Neuronal stem cell (in vitro differentiated cells): ENCODE data around the gene JUND.

Experiments
- DNase-seq: peaks from one replicate; pipeline ENCODE4 v3.0.0-alpha.2; 2013; ENCODE audit warnings: low spot score
- H2AFZ ChIP-seq: one replicate; pipeline ENCODE4 v1.6.1; 2013; ENCODE audit warnings: mild to moderate bottlenecking, low read length, inconsistent platforms
- H2AK5ac ChIP-seq: 2 replicates; pipeline ENCODE4 v1.6.1; 2013; ENCODE audit warnings: low read depth, mild to moderate bottlenecking, inconsistent platforms, low read length, moderate library complexity, mixed read lengths
- H2BK120ac ChIP-seq: 2 replicates; pipeline ENCODE4 v1.6.1; 2013; ENCODE audit warnings: low read depth, mild to moderate bottlenecking, inconsistent platforms, low read length, moderate library complexity, mixed read lengths
- H2BK12ac ChIP-seq: one replicate; pipeline ENCODE4 v1.6.1; 2013; ENCODE audit warnings: low read length, inconsistent platforms
- H2BK15ac ChIP-seq: 2 replicates; pipeline ENCODE4 v1.6.1; 2013; ENCODE audit warnings: mild to moderate bottlenecking, low read length, inconsistent platforms, mixed read lengths
- H2BK5ac ChIP-seq: one replicate; pipeline ENCODE4 v1.6.1; 2013; ENCODE audit warnings: inconsistent platforms, mild to moderate bottlenecking, low read length, moderate library complexity
- H3K14ac ChIP-seq: one replicate; pipeline ENCODE4 v1.6.1; 2013; ENCODE audit warnings: low read length, inconsistent platforms
- H3K18ac ChIP-seq: 2 replicates; pipeline ENCODE4 v1.6.1; 2013; ENCODE audit warnings: low read length, inconsistent platforms
- H3K23ac ChIP-seq: 2 replicates; pipeline ENCODE4 v1.6.1; 2013; ENCODE audit warnings: low read depth, mild to moderate bottlenecking, mixed read lengths, low read length, inconsistent platforms; ENCODE audit not compliant: poor library complexity
- H3K27ac ChIP-seq: replicated peaks from 3 replicates; pipeline ENCODE4 v1.5.1; 2013; ENCODE audit warnings: low read length, inconsistent platforms
- H3K27me3 ChIP-seq, 3 experiments: 2 replicates each; pipeline ENCODE4 v1.6.1; 2013; ENCODE audit warnings: low read length in 3 of 3, mild to moderate bottlenecking in 2 of 3, inconsistent platforms in 1 of 3, low read depth in 1 of 3, mixed read lengths in 1 of 3, moderate library complexity in 1 of 3; ENCODE audit not compliant: control insufficient read depth in 3 of 3, insufficient read depth in 3 of 3
- H3K36me3 ChIP-seq, 2 donors: replicated peaks in 1 of 2; 2 replicates each; pipeline ENCODE4 v1.6.1; 2013; ENCODE audit warnings: low read length in 2 of 2; ENCODE audit not compliant: control insufficient read depth in 2 of 2, insufficient read depth in 2 of 2
- H3K4ac ChIP-seq: 2 replicates; pipeline ENCODE4 v1.6.1; 2013; ENCODE audit warnings: inconsistent platforms, mild to moderate bottlenecking, low read length, moderate library complexity
- H3K4me1 ChIP-seq, 2 donors: 1 replicate in 1 of 2; 2 replicates in 1 of 2; pipeline ENCODE4 v1.6.1; 2013; ENCODE audit warnings: low read length in 2 of 2, low read depth in 1 of 2; ENCODE audit not compliant: control insufficient read depth in 2 of 2, insufficient read depth in 1 of 2
- H3K4me2 ChIP-seq: one replicate; pipeline ENCODE4 v1.6.1; 2013; ENCODE audit warnings: mild to moderate bottlenecking, low read length, inconsistent platforms; ENCODE audit not compliant: insufficient read depth, poor library complexity, severe bottlenecking
- H3K4me3 ChIP-seq, 2 donors: 2 replicates each; pipeline ENCODE4 v1.5.1; 2013; ENCODE audit warnings: low read length in 2 of 2, mild to moderate bottlenecking in 2 of 2, inconsistent platforms in 1 of 2, moderate library complexity in 1 of 2
- H3K79me1 ChIP-seq: one replicate; pipeline ENCODE4 v1.6.1; 2013; ENCODE audit warnings: low read depth, mild to moderate bottlenecking, inconsistent platforms, low read length, moderate library complexity
- H3K9ac ChIP-seq: one replicate; pipeline ENCODE4 v1.6.1; 2013; ENCODE audit warnings: mild to moderate bottlenecking, low read depth, low read length, inconsistent platforms; ENCODE audit not compliant: poor library complexity
- H3K9me3 ChIP-seq, 2 donors: replicated peaks in 1 of 2; 2 replicates each; pipeline versions ENCODE3 to v1.6.1; 2013; ENCODE audit warnings: low read length in 2 of 2, mild to moderate bottlenecking in 2 of 2, inconsistent platforms in 1 of 2, low read depth in 1 of 2, mixed read lengths in 1 of 2, moderate library complexity in 1 of 2; ENCODE audit not compliant: control insufficient read depth in 2 of 2, insufficient read depth in 1 of 2
- H4K8ac ChIP-seq: one replicate; pipeline ENCODE4 v1.6.1; 2013; ENCODE audit warnings: low read depth, mild to moderate bottlenecking, inconsistent platforms, low read length, moderate library complexity
- H4K91ac ChIP-seq: one replicate; pipeline ENCODE4 v1.6.1; 2013; ENCODE audit warnings: low read length, low read depth, mild to moderate bottlenecking, inconsistent platforms; ENCODE audit not compliant: poor library complexity
- WGBS, 2 donors: extraction: QIAGEN DNeasy Blood & Tissue Kit; methylation state at CpG; one replicate each; pipeline ENCODE4 v1.1.7; 2013; ENCODE audit warnings: missing lambda C conversion rate in 2 of 2, mixed read lengths in 1 of 2; ENCODE audit not compliant: insufficient read length in 2 of 2, insufficient replicate concordance in 1 of 2; ENCODE audit errors: extremely low coverage in 2 of 2; 5-methylcytosine and 5-hydroxymethylcytosine counted together

The JUND gene

GRCh38 chr19:18273561-18274218 lies 7.7 kb downstream of the JUND start:
- Histone ChIP-seq H2AFZ (no peak overlapping the region), H4K91ac (no peak overlapping the region), H3K79me1 (peaks cover 18% of the 10 kb centered on the region), H3K4me3 (no peak overlapping the region), H2AK5ac (no peak overlapping the region), H3K23ac (no peak overlapping the region), H2BK120ac (no peak overlapping the region), H3K4ac (no peak overlapping the region), H3K27ac (no peak overlapping the region), H2BK5ac (no peak overlapping the region), H3K27me3 (no peaks in the 10 kb centered on the region), H3K9me3 (peaks cover 0 to 2% of the 10 kb centered on the region in 2 donors), H3K9ac (no peak overlapping the region), H3K4me2 (no peak overlapping the region), H3K4me1 (peaks cover 2 to 6% of the 10 kb centered on the region in 2 donors), H2BK15ac (no peak overlapping the region), H3K36me3 (peaks cover 16 to 27% of the 10 kb centered on the region in 2 donors), H4K8ac (no peak overlapping the region), H3K14ac (no peak overlapping the region), H3K18ac (no peak overlapping the region), H2BK12ac (no peak overlapping the region)
- no peak for DNase-seq
- WGBS, 2 donors, result no CpG with 5 or more reads among the region's 13 CpGs

GRCh38 chr19:18271433-18271841 lies 10.0 kb downstream of the JUND start:
- H2BK12ac ChIP-seq, result no peak overlapping the region
- H2AK5ac ChIP-seq, result no peak overlapping the region
- H2BK5ac ChIP-seq, result no peak overlapping the region
- no peaks in the 10 kb centered on the region for H3K27me3 ChIP-seq
- H4K8ac ChIP-seq, result no peak overlapping the region
- no peak overlapping the region for H2BK120ac ChIP-seq
- no peak overlapping the region for H4K91ac ChIP-seq
- no peaks in the 10 kb centered on the region for H3K4me1 ChIP-seq
- H3K4me2 ChIP-seq, result no peak overlapping the region
- no peak overlapping the region for H3K14ac ChIP-seq
- no peak overlapping the region for H3K9ac ChIP-seq
- peaks cover 17 to 21% of the 10 kb centered on the region in 2 donors for H3K36me3 ChIP-seq
- no peak overlapping the region for H2AFZ ChIP-seq
- WGBS, 2 donors, result no CpG with 5 or more reads among the region's 6 CpGs
- H3K79me1 ChIP-seq, result peaks cover 11% of the 10 kb centered on the region
- H3K27ac ChIP-seq, result no peak overlapping the region
- H2BK15ac ChIP-seq, result no peak overlapping the region
- DNase-seq, result no peak
- H3K23ac ChIP-seq, result no peak overlapping the region
- H3K18ac ChIP-seq, result no peak overlapping the region
- no peaks in the 10 kb centered on the region for H3K9me3 ChIP-seq
- no peak overlapping the region for H3K4ac ChIP-seq
- no peak overlapping the region for H3K4me3 ChIP-seq

GRCh38 chr19:18270326-18270725 lies 11.1 kb downstream of the JUND start:
- no peak overlapping the region for H3K4me2 ChIP-seq
- no peak overlapping the region for H2BK120ac ChIP-seq
- H3K18ac ChIP-seq, result no peak overlapping the region
- no peak overlapping the region for H4K91ac ChIP-seq
- no peak overlapping the region for H2AFZ ChIP-seq
- no peaks in the 10 kb centered on the region for H3K4me1 ChIP-seq
- no peak overlapping the region for H3K23ac ChIP-seq
- no peak overlapping the region for H3K14ac ChIP-seq
- no peak overlapping the region for H3K4me3 ChIP-seq
- H2BK15ac ChIP-seq, result no peak overlapping the region
- no CpG with 5 or more reads among the region's 9 CpGs for WGBS, 2 donors
- no peak overlapping the region for H3K27ac ChIP-seq
- no peak overlapping the region for H2BK5ac ChIP-seq
- no peaks in the 10 kb centered on the region for H3K9me3 ChIP-seq
- H2AK5ac ChIP-seq, result no peak overlapping the region
- H3K36me3 ChIP-seq, result peaks cover 23 to 25% of the 10 kb centered on the region in 2 donors
- H3K79me1 ChIP-seq, result peaks cover 8% of the 10 kb centered on the region
- DNase-seq, result no peak
- H2BK12ac ChIP-seq, result no peak overlapping the region
- H3K4ac ChIP-seq, result no peak overlapping the region
- H4K8ac ChIP-seq, result no peak overlapping the region
- no peaks in the 10 kb centered on the region for H3K27me3 ChIP-seq
- no peak overlapping the region for H3K9ac ChIP-seq

GRCh38 chr19:18269070-18269723 lies 12.2 kb downstream of the JUND start:
- DNase-seq, result no peak
- H2BK120ac ChIP-seq, result no peak overlapping the region
- no peak overlapping the region for H3K23ac ChIP-seq
- H2AFZ ChIP-seq, result no peak overlapping the region
- H3K9ac ChIP-seq, result no peak overlapping the region
- peaks cover 6% of the 10 kb centered on the region for H3K79me1 ChIP-seq
- no peak overlapping the region for H2BK15ac ChIP-seq
- H3K4ac ChIP-seq, result no peak overlapping the region
- H3K9me3 ChIP-seq, result no peaks in the 10 kb centered on the region
- H3K4me2 ChIP-seq, result no peak overlapping the region
- no peak overlapping the region for H4K8ac ChIP-seq
- no peak overlapping the region for H2BK5ac ChIP-seq
- H3K4me3 ChIP-seq, result no peak overlapping the region
- H2AK5ac ChIP-seq, result no peak overlapping the region
- no CpG with 5 or more reads among the region's 2 CpGs for WGBS, 2 donors
- H4K91ac ChIP-seq, result no peak overlapping the region
- H3K36me3 ChIP-seq, result peaks cover 20 to 36% of the 10 kb centered on the region in 2 donors
- no peaks in the 10 kb centered on the region for H3K4me1 ChIP-seq
- H3K27me3 ChIP-seq, result no peaks in the 10 kb centered on the region
- peak overlapping the region; percentile 41 for H2BK12ac ChIP-seq
- no peak overlapping the region for H3K14ac ChIP-seq
- no peak overlapping the region for H3K18ac ChIP-seq
- H3K27ac ChIP-seq, result no peak overlapping the region
